NCI-H1105 treated with DMSO at 0.1 percent for 48 hours (cell line): ENCODE measurements around the gene CNTNAP2.
A peak's percentile ranks its signal among the peaks of the same experiment; 100 is the strongest.

Experiments
- DNase-seq: peaks from one replicate; lab custom pipeline; 2025; lab: John Stamatoyannopoulos, UW

Gene CNTNAP2

DNA sequence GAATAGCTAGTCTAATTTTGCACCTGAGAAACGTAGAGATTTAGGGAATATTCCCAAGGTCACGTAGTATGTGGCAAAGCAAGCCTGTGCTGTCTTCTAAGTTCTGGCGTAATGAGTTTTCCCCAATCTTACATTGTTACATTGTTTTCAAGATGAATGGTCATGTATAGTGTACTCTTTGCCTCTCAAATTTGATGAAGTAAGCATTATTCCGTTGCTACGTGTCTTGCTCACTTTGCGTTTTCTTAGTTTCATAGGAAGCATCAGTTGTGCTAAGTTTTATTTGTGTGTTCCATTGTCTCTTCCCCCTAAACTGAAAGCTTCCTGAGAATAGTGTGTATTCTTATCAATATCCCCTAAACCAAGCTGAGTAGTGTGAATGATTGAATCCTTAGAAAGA is 1836.3 kb downstream of the CNTNAP2 start:
- DNase-seq = no peak

DNA sequence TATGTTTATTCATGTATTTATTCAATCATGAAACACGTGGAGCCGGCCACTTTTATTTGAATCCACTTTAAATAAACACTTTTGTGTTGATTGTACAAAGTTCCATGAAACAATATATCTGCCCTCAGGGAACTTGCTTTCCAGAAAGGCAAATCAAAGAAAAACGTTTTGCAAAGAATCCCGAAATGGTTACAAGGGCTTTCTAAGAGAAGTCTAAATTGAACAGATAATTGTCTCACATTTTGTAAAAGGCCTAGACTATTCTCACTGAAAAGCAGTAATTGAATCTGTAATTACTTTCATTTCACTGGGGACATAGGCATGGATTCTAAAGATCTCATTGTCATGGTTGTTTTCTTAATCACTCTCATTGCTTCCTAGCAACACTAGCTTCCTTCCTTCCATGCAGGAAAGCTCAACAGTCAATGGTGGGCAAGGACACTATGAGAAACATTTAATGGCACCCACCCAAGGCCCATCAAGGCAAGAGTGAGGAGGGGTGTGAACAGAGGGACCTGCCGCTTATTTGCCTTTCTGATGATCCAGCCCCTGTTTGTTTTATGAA is 1851.5 kb downstream of the CNTNAP2 start:
- no peak for DNase-seq

DNA sequence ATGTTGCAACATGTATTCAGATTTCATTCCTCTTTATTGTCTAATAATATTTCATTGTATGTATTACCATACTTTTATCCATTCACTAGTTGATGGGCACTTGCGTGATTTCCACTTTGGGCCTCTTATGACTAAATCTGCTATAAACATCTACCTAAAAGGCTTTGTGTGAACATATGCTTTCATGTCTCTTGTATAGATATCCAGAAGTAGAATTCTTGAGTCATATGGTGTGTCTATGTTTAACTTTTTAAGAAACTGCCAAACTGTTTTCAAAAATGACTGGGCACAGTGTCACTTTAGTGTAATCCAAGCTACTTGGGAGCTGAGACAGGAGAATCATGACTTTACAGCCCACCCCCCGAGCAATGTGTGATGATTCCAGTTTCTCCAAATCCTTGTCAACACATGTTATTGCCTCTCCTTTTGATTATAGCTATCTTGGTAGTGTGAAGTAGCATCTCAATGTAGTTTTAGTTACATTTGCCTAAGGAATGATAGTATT is 1855.1 kb downstream of the CNTNAP2 start:
- no peak for DNase-seq

DNA sequence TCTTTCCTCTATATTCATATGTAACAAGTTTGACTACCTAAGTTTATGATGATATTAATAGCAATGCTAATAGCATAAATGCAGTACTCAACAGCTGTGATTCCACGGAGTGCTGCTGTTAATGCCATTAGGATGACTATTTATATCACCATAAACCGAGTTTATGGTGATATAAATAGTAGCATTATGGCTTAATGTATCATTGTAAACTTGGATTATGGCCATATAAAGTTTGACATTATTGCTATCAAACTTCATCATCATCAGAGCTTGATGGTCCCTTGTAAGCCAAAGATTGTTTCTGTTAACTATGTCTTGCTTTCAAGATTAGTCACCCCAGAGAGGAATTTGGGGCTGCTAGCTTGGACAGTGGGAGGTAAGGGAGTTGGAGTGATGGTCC is 1861.6 kb downstream of the CNTNAP2 start:
- DNase-seq = no peak

DNA sequence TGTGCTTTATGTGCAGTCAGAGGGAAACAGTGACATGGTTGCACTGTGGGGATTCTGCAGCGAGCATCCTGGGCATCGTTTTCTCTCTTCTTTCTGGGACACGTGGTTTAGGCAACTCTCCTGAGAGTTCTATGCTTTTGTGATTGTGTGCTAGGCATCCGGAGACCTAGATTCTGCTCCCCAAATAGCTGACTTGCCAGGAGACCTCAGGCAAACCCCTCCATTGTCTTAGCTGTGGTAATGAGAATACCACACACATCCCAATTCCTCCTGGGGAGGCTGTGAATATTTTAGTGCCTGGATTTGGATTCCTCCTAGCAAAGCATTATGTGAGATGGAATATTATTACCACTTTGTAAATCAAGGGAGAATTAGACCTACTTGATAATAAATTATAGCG is 1862.0 kb downstream of the CNTNAP2 start:
- DNase-seq = no peak

DNA sequence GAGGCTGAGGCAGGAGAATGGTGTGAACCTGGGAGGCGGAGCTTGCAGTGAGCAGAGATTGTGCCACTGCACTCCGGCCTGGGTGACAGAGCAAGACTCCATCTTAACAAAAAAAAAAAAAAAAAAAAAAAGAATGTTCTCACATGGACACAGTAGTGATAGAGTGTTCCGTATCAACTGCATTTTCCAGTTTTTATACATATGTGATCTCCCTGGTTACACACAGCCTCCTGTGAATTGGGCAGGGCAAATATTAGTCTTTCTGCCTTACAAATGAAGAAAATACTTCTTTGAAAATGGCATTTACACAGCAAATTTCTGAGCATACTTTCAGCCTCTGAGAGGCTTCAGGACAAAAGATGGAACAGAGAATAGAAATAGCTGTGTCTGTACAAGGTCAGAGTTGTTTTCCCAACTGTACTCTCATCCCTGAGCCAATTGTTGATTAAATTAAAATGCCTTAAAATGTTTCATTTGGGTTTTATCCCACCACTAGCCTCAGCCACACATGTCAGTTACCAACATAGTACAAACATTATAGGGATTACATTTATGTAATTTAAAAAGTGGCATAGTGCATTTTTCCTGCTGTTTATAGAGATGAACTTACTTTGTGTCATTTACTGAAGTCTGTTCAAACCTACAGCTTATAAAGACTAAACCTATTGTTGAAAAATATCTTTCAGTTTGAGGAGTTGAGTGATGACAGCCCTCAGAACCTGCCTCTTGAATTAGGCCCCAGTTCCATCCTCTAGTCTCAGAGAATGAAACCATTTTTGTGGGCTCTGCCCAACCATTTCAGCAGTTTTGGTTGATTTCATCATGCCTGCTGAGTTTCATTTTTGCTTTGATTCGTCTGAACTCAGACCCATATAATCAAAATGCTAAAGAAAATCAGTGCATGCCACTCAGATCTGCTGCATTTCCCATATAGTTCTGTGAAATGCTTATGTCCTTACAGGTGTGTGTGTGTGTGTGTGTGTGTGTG is 1864.5 kb downstream of the CNTNAP2 start:
- DNase-seq = no peak

DNA sequence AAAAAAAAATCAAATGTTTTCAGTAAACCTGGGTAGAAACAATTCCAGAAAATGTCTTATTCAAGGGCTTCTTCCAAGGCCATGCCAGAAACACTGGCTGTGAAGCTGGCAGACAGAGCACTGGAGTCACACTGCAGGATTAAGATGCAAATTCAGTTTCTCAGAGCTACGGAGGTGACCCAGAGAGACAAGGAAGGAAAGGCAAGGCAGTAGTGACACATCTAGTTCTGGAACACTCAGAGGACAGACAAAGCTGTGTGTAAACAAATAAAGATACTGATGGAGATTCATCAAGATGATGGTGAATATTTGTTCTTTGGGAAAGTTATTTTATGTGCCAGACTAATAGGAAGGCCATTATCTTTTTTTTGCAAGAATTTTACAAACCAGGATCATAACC is 1865.7 kb downstream of the CNTNAP2 start:
- no peak for DNase-seq

DNA sequence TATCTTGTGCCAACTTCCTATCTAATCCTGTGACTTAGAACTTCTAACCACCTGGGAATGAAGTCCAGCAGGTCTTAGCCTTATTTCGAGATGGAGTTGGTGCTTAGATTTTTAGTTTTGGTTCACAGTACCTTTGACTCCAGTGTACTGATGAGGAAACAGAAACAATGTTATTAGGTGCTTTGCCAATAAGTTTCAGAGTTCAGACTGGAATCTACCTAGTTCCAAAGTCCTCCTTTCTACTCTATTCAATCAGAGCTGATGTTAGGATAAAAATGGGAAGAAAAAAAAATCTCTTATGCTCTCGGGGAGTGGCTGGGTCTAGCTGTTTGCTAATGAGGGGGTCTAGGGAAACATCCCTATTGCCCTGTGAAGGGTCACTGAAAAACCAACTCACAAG is 1867.7 kb downstream of the CNTNAP2 start:
- DNase-seq = no peak

DNA sequence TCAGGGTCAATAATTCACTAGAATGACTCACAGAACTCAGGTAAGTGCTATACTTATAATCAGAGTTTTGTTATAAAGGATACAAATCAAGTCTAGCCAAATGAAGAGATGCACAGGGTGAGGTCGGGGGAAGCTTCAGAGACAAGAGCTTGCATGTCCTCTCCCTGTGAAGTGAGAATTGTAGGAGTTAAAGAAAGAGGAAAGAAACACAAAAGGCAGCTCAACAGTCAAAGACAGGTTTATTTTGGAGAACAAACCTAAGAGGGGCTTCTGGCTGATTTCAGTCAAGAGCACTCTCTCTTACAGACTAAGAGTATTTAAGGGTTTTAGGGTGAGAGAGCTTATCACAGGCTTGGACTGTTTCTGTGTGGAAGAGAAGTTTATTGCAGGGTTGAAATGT is 1873.5 kb downstream of the CNTNAP2 start:
- no peak for DNase-seq

DNA sequence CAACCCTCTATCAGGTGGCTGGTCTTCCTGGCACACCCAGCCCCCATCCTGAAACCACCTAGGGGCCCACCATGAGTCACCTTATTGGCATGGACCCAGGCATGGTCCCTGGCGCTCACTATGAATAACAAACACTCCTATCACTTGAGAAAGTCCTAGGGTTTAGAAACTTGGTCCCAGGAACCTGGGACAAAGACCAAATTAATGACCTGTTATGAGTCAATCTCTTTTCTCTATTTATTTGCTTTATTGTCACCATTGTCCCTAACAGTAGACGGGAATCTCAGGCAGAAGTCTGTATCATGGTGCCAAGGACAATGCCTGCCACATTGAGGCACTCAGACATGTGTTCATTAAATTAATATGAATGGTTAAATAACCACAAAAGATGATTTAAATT is 1874.3 kb downstream of the CNTNAP2 start:
- no peak for DNase-seq

DNA sequence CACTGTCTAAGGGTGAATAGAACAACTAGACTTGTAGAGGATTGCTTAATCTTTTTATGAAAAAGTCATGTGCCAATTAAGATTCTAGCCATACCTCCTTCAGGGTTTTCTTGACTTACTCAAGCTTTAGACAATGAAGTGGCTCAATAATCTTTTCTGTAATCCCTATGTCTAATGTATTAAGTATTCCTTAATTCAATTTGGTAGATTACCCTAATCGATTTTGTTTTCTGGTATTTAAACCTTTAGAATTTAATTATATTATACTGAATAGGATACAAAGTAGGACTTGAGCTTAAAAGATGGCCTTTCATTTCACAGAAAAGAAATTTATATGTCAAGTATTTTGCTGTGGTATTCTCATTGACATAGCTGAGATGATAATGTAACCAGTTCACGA is 1876.1 kb downstream of the CNTNAP2 start:
- no peak for DNase-seq

DNA sequence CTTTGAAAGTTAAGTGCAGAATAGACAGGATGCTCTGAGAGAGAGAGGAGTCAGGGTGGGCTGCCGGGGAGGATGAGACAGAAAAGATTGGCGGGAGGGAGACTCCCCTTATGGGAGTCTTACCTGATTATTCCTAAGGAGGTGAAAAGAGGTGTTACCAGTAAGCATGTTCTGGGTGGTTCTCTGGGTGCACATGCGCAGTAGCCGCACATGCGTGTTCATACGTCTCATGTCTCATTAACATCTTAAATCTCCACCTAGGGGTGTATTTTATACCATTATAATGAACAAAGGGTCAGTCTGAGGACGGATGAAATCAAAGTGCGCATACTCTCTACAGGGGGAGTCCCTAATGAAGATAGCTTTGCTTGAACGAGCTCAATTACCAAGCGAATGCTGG is 1881.0 kb downstream of the CNTNAP2 start:
- DNase-seq = no peak

DNA sequence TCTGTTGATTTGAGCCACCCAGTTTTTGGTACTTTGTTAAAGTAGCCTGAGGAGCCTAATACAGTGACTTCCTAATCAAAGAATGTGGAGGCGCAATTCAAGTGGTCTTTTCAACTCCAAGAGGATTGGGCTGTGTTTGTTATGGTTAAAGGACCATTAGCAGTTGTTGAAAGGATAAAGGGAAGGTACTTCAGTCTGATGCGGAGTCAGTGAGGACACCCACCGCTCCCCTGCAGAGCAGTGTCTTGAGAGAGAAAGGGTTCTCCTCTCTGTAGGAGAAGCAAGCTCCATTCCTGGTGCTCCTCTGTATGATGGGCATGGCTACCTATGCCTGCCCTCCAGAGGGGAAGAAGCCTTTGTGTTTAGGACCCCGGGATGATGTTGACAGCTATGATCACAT is 1883.4 kb downstream of the CNTNAP2 start:
- no peak for DNase-seq

DNA sequence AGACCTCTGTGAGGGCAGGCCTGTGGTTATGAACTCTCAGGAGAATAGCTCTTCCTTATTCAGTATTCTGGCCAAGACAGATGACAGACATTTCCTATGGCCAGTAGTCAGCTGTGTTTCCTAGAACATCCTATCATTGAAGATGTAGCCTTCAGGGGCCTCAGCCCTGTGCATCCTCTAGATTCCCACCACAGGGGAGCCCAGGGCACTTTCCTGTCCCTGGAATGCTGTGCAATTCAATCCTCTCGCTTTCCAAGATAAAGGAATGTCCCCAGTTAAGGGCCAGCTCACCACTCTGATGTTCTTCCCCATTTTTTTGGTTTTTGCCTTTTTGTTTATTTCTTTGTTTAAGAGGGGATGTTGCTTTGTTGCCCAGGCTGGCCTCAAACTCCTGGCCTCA is 1895.2 kb downstream of the CNTNAP2 start:
- DNase-seq = no peak

DNA sequence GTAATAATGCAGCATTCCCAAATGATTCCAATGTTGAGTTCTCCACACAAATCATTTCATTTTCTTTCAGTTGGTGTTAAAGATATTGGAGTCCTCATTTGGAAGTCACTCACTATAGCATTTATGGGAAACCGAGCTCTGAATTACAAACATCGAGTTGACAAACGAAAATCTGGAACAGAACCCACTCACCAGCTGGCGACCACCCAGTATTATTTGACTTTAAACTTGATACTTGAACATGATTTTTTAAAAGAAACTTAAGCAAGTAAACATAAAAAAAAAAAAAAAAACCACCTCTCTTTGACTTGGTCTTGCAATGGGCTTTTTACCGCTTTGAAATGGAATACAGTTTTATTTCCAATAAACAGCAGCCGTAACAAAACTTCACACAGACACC is 1897.4 kb downstream of the CNTNAP2 start:
- peak; percentile 38 for DNase-seq

DNA sequence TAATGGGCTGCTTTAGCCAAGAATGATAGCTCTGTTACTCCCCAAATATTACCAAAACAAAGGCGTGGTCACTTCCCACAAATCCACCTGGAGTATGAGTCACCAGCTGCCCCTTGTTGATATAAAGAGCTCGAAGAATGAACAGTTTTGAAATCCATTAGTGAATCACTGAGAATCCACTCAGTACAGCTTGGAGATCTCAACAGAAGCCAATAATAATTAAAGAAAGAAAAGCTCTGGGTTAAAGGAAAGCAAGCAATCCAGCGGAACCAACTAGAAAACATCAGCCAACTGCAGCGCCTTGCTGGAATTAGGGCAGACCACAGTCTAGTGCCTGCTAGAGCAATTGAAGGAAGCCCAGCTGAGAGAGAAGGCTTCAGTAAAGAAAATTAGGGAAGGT is 1897.9 kb downstream of the CNTNAP2 start:
- DNase-seq = peak; percentile 94

DNA sequence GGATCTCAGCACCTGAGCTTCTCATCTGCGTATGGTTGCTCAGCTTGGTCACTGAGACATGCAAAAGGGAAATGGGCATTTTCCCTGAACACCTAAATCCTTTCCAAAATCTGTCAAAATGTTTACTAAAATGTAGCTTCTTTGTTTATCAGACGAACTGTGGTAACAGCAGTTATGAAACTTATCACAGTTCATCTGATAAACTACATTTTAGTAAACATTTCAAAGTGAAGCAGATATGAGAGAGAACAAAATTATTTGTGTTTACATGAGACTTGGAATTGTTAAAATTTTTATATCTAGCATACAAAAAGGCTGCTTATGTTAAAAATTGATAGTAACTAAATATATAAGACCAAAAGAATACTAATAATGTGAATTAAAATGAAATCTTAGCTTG is 1900.5 kb downstream of the CNTNAP2 start:
- DNase-seq = no peak

DNA sequence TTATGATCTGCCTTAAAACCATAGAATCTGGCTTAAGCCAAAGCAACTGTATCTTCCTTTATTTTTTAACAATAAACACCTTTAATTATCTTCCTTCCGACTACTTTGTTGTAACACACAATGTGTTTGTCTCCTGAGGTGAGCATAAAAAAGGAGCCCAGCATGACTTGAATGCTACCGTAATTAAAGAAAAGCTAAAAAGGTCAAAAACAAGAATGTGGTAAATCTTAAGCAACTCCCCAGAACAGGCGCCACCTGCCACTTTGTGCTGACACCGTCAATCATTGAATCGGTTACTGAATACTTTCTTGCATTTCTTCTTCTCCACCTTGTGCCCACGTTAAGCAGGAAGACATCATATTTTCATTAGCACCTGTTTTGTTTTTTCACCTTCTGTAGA is 1904.1 kb downstream of the CNTNAP2 start:
- DNase-seq = no peak

DNA sequence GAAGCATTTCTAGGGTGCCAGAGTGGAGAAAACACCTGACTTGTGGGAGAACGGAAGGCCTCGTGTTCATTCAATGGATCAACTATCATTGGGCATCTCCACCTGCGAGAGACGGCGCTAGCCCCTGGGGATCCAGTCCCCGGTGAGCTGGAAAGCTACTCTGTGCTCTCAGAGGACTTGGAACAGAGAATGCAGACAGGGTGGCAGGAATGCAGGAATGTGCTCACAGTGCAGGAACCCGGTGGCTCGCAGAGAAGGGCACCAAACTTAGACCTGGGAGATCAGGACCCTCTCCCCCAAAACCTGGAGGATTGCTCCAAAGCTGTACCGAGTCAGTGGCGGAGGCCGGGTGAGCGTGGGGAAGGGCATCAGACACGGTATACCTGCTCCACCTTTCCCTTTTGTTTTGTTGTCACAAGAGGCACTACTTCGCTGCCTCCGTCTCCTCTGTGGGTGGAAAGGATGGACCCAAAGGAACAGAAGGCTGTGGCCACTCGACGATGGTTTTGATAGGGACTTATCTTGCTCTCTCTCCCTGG is 1905.0 kb downstream of the CNTNAP2 start:
- no peak for DNase-seq

DNA sequence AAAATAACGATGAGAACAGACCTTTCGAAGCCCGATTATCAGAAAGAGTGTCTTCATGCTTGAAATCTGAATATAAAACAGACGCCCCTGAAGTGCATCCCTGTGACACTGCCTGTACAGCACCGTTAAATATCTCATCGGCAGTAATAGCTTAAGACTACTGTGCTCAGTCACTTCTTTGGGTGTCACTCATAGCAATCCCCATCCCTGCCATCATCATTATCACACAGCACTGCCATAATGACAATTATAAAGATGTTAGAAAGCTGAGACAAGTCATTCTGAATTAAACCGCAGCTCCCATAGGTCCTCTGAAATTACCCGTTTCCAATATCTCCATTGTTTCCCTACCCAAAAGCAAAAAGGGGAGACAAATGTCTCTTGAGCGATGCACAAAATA is 1906.2 kb downstream of the CNTNAP2 start:
- no peak for DNase-seq

DNA sequence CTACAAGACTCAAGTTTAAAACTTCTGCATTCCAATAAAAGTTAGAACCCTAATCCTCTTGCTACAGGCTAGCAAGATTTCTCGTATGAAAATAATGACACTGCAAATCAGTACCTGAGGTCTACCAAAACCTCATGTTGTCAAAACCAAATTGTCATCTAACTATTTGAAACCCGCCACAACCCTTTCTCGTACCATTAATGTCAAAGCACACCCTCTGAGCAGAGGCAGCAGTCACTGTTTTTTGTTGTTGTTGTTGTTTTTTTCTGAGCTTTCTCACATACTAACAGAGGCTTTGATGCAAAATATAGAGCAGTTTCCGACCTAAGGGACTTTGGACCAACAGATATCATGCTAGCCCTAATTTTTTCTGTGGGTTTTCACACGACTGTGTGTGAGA is 1910.1 kb downstream of the CNTNAP2 start:
- DNase-seq = no peak

DNA sequence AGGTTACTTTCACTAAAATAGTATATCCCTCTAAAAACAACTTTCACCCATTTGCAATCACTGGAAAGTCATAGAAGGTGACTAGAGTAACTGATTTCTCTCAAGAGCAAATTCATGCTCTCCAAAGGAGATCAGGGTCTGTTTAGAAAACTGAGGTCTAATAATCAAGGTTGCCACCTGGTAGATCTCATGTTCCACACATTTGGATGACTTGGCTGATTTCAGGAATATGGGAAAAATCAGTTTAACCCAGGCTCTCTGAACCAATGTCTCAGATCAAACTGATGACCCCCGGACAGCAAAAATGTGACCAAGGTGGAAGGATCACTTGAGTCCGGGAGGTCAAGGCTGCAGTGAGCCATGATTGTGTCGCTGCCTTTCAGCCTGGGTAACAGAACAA is 1911.6 kb downstream of the CNTNAP2 start:
- no peak for DNase-seq

DNA sequence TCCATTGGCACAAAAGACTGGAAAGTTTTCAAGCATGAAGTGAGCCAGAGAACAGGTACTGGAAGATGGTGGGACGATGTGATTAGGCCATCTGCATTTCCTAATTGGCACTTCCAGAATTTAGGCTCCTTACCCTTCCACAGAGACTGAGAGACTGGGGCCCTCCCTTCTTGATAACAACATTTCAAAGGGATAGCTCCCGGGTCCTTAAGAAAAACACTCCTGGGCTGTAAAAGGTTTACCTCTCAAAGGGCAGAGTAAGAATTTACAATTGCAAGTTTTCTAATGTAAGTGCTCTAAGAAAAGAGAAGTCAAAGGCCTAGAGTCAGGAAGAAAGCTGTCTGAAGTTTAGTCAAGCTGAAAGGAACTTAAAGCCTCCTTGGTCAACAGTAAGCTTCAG is 1914.4 kb downstream of the CNTNAP2 start:
- no peak for DNase-seq
